Astrocyte of the cerebellum (primary cell): ENCODE results near the gene BCL11A.
"Not testable (repeated sequence)": the region's sequence is repeated elsewhere in the genome, so short reads cannot be mapped to it uniquely, and the experiment has no call there.

Experiments used
- DNase-seq: peaks from one replicate; pipeline ENCODE4 v3.0.0-alpha.2; 2011; ENCODE audit warnings: low read depth
- H3K4me3 ChIP-seq: 2 replicates; pipeline ENCODE4 v1.5.1; 2011; ENCODE audit warnings: mild to moderate bottlenecking, low read depth, low read length, moderate library complexity
- in situ Hi-C: cut with HindIII; loops from 2 replicates; pipeline ENCODE4 v1.10.0; 2017; ENCODE audit warnings: low sequenced_read_pairs
- TF ChIP-seq, protein P1 (sequence below): IDR thresholded peaks from 2 replicates; pipeline ENCODE4 v1.5.1; 2012; ENCODE audit warnings: low read length, low read depth, moderate library complexity, mild to moderate bottlenecking; ENCODE audit errors: missing control alignments

The BCL11A gene

DNA sequence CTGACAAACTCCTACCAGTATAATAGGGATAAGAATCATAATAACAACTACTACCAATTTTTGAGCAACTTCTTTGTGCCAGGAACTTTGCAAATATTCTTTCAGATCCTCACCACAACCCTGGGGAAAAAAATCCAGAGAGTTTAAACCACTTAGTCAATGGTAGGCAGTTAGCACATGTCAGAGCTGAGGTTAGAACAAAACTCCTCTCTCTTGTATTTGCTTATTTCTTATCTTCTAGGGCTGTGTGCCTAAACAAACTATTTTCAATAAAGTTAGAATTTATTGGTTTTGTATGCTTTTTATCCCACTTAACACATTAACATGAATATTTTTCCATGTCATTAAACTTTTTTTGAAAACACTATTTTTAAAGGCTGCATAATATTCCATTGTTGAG lies 127.1 kb downstream of the BCL11A start:
- in situ Hi-C loops, result no loop called here
- DNase-seq, result no peak
- H3K4me3 ChIP-seq, result no peak overlapping the region
- TF ChIP-seq, protein P1, sequence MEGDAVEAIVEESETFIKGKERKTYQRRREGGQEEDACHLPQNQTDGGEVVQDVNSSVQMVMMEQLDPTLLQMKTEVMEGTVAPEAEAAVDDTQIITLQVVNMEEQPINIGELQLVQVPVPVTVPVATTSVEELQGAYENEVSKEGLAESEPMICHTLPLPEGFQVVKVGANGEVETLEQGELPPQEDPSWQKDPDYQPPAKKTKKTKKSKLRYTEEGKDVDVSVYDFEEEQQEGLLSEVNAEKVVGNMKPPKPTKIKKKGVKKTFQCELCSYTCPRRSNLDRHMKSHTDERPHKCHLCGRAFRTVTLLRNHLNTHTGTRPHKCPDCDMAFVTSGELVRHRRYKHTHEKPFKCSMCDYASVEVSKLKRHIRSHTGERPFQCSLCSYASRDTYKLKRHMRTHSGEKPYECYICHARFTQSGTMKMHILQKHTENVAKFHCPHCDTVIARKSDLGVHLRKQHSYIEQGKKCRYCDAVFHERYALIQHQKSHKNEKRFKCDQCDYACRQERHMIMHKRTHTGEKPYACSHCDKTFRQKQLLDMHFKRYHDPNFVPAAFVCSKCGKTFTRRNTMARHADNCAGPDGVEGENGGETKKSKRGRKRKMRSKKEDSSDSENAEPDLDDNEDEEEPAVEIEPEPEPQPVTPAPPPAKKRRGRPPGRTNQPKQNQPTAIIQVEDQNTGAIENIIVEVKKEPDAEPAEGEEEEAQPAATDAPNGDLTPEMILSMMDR, result no peak

GRCh38 chr2:60424233-60424632 lies 129.2 kb downstream of the BCL11A start:
- TF ChIP-seq, protein P1, result no peak
- in situ Hi-C loops, result no loop called here
- DNase-seq, result no peak

DNA sequence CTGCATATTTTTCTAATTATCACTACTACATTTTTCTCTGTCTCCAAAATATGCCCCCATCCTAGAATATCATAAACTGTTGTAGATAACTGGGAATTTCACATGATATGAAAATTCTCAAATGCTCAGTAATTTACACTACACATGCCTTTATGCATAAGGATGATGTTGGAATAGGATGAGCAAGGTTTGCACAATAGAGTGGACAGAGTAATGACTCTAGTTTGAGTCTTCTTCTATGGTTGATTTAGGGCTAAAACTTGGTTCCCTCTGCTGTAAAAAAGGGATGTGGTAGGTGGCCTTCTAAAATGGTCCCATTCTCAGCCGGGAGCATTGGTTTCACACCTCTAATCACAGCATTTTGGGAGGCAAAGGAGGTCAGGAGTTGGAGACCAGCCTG lies 129.9 kb downstream of the BCL11A start:
- in situ Hi-C loops, result no loop called here
- TF ChIP-seq, protein P1, result no peak
- no peak for DNase-seq
- no peak overlapping the region for H3K4me3 ChIP-seq

More at GRCh38 chr2:60424233-60424632, 129.2 kb downstream of the BCL11A start:
- H3K4me3 ChIP-seq, result no peak overlapping the region

DNA sequence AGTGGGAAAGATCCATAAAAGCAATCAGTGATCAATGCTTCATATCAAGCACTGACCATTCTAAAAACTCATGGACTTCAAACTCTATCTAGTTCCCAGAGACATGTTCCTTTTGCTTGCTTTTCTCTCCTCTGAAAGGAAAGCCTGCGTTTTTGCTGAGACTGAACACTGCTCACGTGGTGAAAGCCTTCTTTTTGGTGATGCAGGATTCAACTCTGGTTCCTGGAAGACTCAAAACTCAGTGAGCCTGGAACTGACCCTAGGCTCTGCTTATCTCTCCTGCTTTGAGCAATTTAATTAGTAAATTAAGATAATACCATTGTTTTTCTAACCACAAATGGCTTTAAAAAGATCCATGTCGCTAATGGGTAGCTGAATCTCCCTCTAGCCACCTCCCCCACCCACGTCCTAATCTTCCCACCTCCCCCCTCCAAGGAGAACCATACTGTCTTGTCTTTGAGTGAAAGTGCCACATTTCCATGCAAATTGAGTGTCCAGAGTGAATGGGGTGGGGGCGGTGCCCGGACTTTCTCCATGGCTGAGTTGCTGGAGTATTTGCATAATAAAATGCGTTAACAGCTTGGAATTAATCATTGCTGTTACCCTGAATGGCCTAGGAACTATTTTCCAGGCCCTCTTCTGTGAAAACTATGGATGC lies 130.5 kb downstream of the BCL11A start:
- TF ChIP-seq, protein P1, result no peak
- H3K4me3 ChIP-seq, result no peak overlapping the region
- in situ Hi-C loops, result no loop called here
- no peak for DNase-seq

GRCh38 chr2:60417210-60417609 lies 136.2 kb downstream of the BCL11A start:
- in situ Hi-C loops, H3K4me3 ChIP-seq, DNase-seq: not testable (repeated sequence)

GRCh38 chr2:60416221-60417008 lies 137.0 kb downstream of the BCL11A start:
- H3K4me3 ChIP-seq, result no peak overlapping the region
- TF ChIP-seq, protein P1, result no peak
- DNase-seq, result no peak
- in situ Hi-C loops, result no loop called here

GRCh38 chr2:60415814-60416213 lies 137.6 kb downstream of the BCL11A start:
- no peak overlapping the region for H3K4me3 ChIP-seq
- DNase-seq, result no peak
- TF ChIP-seq, protein P1, result no peak
- in situ Hi-C loops, result no loop called here
